Fibroblast of skin of left quadriceps (primary cell): ENCODE data around the gene NEK1.
"Not testable (repeated sequence)": the region's sequence is repeated elsewhere in the genome, so short reads cannot be mapped to it uniquely, and the experiment has no call there.

Experiments
- DNase-seq, 2 experiments: peaks; one replicate each; pipeline ENCODE4 v3.0.0-alpha.2; 2013; ENCODE audit warnings: low read depth in 2 of 2

Gene NEK1

DNA sequence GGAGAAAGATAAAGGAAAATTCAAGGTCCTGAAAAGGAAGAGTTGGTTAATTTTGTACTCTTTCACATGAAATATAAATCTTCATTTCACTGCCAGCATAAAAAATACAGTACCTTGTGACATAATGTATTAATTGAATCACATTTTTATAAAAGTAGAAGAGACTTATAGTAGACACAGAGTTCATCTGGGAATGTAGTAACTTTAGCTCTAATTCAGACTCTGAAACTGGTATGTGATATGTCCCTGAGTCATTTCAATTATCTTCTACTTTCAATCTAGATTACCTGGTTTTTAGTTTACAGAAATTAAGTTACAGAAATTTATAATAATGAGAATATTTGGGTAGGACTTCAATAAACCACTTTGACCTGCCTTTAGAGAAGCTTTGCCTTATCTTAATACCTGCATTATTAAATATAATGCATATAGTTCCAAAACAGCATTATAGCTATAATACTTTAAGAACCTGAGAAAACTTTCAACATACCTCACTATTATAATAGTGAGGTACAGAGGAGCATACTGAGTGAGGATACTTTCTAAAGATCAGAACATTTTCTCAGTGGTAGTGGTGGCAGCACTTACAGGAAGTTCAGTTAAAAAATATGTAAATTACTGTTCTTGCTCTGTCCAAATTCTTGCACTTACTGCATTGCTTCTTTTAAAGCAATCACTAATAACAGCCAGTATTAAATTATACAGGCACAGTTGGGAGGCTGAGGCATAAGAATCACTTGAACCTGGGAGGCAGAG is 11.2 kb downstream of the NEK1 start:
- no peak for DNase-seq

DNA sequence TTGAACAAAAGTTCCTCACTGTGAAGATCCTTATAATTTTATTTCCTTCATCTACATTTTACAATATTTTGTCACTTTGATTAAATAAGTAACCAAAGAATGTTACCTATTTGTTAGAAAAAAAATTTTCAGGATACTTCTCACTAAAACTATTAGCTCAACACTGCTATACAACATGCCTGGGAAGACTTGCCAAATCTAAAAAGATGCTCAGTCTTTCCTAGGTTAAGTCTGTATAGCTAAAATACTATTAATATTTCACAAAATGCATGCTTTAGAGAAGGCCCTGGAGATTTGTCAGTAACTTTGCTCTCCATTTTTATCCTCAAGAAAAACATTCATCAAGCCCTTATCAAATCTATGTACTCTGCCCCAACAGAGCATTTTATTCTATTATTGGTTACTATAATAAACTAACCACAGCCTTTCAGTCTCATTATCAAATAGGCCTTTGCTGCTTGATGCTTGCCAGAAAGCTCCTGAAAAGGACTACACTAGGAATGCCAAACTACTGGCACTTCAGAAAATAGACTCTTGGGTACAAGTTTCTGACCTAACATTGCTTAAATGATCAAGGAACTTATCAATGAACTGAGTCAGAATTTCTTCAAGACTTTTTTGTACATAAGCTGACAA is 17.7 kb downstream of the NEK1 start:
- no peak for DNase-seq

DNA sequence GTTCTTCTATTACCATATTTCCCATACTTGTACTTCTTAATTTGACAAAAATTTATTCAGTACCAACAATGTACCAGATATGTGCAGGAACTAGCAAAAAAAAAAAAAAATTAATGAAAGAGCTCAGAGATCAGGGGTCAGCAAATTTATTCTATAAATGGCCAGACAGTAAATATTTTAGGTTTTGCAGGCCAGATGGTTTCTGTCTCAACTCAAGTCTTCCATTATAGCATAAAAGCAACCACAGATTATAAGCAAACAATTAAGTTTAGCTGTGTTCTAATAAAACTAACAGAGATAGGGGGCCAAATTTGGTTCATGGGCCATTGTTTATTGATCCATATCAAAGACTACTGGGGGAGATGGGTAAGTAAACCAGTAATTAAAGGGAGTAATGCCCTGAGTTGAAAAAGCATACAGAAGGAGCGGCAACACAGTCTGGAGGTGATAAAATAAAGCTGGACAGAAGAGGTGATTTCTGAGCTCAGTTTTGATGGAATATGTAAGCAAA is 19.3 kb downstream of the NEK1 start:
- DNase-seq, result no peak

DNA sequence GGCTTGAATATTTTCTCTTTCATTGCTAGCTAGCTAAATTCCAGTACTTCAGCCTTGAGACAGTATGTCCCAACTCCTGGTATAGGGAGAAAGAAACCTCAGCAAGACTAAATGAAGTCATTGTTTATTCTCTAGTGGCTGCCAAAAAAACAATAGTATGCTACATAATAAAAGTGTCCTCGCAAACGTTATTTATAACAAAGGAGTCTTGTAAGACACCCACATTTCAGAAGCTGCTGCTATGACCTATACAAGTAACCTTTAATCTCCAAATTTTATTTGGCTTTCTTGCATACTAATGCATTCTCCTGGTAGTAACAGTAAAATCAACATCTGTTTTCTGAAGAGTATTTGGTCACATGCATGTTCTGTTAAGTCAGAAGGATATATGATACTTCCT is 28.8 kb downstream of the NEK1 start:
- DNase-seq, result peak; percentile 4 to 6

DNA sequence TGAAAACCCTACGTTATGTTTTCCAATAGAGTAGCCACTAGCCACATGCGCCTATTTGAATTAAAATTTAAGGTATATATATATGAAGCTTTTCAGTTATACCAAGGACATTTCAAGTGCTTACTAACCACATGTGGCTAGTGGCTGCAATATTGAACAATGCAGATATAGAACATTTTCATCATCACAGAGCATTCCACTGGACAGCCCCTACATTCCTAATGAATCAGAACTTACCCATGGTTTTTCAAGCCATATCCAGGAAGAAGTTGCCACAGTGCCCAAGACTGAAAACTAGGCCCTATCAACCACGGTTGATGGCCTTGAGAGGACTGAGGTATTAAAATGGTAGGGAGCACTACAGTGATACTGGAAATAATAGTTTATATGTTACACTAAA is 29.7 kb downstream of the NEK1 start:
- DNase-seq, result no peak

DNA sequence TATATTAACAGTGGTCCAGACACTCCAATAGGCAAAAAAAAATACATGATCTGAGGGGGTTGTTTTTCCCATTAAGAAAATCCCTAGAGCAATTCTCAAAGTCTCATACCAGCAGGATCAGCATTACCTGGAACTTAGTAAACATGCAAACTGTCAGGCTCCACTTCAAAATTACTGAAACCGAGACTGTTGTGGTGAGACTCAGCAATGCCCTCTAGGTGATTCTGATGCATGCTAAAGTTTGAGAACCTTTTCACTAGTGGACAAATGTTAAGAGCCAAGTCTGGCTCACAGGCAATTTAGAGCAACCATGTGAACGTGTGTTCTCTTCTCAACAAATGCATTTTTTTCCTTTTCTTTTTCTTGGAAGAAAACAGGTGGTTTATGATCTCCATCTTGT is 30.2 kb downstream of the NEK1 start:
- DNase-seq, result no peak

DNA sequence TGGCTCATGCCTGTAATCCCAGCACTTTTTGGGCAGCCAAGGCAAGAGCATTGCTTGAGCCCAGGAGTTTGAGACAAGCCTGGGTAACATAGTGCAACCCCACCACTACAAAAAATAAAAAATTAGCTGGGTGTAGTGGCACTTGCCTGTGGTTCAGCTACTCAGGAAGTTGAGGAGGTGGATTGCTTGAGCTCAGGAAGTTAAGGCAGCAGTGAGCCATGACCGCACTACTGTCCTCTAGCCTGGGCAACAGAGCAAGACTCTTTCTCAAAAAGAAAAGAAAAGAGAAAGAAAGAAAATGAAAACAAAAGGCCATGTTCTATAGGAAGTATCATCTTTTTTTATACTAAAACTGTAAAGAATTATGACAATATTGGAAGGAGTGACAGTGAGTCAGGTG is 38.5 kb downstream of the NEK1 start:
- no peak for DNase-seq

DNA sequence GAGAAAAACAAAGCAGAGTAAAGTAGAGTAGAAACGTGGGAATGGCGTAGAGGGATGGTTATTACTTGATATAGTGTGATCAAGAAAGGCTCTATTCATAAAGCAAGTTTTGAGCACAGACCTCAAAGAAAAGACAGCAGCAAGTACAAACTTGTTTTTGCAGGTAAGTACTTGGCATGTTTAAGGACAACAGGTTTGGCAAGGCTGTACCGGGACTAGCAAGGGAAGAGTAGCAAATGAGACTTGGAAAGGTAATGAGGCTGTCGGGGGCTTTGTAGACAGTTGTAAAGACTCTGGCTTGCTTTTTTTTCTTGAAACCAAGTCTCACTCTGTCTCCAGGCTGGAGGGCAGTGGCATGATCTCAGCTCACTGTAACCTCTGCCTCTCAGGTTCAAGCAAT is 40.9 kb downstream of the NEK1 start:
- DNase-seq, result no peak

DNA sequence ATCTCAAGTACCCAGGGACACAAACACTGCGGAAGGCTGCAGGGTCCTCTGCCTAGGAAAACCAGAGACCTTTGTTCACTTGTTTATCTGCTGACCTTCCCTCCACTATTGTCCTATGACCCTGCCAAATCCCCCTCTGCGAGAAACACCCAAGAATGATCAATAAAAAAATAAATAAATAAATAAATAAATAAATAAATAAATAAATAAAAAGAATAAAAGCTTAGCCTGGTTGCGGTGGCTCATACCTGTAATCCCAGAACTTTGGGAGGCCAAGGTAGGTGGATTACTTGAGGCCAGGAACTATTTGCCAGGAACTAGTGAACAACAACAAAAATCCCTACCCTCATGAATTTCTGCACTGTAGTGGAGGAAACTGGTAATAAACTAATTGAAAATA is 41.4 kb downstream of the NEK1 start:
- DNase-seq, result not testable (repeated sequence)

DNA sequence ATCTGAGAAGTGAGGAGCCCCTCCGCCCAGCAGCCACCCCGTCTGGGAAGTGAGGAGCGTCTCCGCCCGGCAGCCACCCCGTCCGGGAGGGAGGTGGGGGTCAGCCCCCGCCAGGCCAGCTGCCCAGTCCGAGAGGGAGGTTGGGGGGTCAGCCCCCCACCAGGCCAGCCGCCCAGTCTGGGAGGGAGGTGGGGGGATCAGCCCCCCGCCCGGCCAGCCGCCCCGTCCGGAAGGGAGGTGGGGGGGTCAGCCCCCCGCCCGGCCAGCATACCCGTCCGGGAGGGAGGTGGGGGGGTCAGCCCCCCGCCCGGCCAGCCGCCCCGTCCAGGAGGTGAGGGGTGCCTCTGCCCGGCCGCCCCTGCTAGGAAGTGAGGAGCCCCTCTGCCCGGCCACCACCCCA is 42.1 kb downstream of the NEK1 start:
- not testable (repeated sequence) for DNase-seq

DNA sequence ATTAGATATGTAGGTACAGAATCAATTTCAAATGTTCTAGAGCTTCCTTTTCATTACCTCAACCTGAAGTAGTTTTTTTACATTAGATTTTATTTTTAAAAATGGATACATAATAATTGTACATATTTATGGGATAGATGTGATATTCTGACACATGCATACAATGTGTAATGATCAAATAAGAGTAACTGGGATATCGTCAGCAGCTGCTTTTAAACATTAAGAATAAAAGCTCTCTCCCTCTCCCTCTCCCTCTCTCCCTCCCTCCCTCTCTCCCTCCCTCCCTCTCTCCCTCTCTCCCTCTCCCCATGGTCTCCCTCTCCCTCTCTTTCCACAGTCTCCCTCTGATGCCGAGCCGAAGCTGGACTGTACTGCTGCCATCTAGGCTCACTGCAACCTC is 43.2 kb downstream of the NEK1 start:
- not testable (repeated sequence) for DNase-seq

DNA sequence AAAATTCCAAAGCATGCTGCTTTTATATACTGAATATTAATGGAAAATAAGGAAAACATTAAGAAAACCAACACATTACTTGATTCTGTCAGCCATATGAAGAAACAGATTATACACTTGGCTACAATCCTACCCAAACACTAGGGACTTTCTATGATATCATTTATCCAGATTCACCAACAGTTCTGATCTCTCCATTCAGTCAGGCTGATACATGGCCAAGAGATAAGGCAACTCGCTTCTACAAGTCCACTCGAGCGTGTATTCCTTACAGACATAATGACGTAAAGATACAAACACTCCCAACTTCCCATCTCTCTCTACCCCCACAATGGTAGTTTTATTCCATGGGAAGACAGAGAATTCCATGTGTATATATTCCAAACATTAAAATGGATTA is 44.5 kb downstream of the NEK1 start:
- no peak for DNase-seq

DNA sequence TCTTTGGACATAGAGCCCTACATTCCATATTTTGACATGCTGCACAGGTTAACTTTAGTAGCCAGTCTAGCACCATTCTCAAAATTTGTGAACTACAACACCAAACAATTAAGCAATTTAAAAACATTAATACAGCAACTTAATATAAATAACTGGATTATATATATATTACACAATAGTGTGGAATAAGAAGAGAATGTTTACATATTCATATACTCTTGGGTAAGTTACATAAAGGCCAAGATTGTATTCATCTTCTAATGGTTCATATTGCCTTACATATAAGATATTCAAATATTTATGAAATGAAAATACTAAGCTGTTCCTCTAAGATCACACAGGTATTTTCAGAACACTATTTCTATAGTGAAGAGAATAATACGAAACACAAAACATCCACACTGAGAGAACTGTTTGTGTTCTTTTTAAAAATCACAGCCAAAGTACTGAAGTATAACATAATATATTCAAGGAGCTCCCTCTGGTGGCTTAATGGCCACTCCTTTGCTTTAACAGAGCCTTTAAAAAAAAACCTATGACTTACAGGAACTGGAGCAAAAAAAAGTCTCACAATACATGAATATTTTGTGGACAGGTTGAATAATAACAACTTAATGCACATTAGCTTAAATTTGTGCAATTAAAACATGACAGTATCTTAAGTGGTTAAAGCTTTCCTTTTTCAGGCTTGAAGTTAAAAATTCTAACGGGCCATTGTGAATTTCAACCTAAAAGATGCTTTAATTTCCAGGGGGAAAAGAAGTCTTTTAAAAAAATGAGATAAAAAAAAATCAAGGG is 46.2 kb downstream of the NEK1 start:
- peak; percentile 20 to 23 for DNase-seq

DNA sequence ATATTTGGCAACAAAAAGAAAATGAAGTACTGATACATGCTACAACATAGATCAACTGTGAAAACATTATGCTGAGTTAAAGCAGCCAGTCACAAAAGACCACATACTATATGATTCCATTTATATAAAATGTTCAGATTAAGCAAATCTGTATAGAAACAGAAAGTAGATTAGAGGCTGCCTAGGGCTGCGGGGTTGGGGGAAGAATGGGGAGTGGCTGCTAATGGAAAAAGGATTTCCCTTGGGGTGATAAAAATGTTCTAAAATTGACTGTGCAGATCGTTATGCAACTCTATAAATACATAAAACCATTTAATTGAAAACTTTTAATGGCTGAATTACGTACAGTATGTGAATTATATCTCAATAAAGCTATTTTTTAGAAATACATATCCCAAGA is 46.8 kb downstream of the NEK1 start:
- DNase-seq, result no peak

DNA sequence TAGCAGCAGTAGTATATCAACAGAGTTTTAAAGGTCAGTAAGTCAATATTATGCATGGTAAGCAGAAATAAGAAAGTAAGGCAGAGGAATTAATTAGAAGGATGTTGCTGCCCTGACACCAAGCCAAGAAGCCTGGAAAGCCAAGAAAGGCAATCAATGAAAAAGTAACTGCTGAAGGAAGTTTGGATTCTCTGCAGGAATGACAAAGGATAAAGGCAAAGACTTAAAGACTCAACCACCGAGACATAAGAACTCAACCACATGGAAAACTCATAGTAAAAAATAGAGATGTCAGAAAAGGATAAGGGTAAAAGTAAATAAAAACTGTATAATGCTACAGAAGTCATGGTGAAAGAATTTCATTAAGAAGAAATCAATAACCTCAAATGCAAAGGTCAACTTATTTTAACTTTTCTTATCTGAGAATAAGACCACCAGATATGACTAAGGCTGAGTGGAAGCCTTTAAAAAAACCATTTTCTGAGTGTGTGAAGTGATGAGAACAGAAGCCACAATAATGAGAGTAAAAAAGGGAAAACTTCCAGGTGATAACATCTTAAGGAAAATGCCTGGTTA is 55.2 kb downstream of the NEK1 start:
- no peak for DNase-seq

DNA sequence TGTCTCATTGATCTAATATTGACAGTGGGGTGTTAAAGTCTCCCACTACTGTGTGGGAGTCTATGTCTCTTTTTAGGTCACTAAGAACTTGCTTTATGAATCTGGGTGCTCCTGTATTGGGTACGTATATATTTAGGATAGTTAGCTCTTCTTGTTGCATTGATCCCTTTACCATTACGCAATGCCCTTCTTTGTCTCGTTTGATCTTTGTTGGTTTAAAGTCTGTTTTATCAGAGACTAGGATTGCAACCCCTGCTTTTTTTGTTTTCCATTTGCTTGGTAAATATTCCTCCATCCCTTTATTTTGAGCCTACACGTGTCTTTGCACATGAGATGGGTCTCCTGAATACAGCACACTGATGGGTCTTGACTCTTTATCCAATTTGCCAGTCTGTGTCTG is 65.8 kb downstream of the NEK1 start:
- DNase-seq, result not testable (repeated sequence)

DNA sequence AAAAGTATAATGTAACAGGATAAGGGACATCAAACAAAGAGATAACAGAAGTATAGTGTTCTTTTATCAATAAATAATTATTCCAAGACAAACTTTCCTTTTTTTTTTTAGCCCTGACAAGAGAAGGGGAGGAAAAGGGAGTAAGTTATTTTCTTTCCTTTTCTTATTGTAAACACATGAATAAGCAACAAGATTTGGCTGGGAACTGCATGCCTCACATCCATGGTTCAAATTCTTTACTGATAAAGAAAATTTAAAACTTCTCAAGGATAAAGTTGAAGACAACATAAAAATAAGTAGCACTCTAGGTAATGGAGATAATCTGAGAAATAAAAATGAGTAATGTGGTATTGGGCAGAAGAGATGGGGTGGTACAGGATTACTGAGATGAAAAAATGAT is 71.6 kb downstream of the NEK1 start:
- no peak for DNase-seq

DNA sequence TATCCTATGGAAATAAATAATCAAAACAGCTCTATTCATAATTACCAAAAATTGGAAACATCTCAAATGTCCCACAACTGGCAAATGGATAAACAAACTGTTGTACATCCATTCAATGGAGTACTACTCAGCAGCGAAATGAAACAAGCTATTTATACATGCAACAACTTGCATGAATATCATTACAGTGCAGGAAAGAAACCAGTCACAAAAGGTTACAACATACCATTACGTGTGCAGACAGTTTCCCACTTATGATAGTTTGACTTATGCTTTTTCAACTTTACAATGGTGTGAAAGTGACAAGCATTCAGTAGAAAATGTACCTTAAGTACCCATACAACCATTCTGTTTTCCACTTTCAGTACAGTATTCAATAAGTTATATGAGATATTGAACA is 82.3 kb downstream of the NEK1 start:
- DNase-seq, result no peak

DNA sequence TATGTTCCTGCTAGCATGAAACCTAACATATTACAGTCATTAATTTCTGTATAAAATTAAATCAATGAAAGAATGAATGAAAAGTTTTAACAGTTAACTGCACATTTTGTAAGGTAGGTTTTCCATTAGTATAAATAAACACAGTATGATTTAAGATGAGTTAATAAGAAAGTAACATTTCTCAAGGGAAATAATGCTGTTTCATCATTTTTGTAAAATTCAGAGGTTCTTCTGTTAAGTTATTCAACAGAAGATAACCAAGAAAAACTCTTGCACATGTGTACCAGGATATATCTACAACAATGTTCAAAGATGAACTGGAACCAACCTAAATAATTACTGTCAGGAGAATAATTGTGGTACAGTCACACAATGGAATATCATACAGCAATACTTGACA is 88.6 kb downstream of the NEK1 start:
- no peak for DNase-seq

DNA sequence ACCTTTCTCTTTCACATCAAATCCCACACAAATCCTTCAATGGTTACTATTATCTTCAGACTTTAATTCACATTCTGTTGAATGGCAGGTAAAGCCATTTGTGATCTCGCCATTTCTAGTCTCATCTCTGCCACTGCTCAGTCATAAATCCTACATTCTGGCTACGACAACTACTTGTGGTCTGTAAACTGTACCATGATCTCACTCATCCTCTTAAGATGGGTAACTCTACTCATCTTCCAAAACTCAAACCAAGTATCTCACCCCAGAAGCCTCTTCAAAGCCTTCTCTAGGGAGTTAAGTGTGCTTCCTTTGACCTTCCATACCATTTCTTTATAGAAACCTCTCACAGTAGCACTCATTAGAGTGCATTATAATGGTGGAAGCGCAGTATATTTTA is 101.8 kb downstream of the NEK1 start:
- no peak for DNase-seq

DNA sequence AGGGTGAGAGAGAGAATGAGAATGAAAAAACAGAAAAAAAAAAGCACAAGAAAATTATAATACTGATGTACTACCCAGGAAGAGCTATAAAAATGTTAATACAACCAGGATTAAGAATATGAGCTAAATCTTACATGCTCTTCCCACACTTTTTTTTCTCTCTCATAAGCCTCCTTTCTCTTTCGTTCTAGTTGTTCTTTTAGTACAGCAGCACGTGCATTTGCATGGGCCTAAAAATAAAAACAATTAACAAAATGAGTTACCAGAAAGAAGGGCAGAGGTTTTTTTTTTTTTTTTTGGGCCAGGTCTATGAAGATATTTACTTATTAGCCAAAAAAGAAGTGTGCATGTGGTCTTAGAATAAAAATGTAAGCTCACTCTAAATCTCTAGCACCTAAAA is 105.5 kb downstream of the NEK1 start:
- no peak for DNase-seq

DNA sequence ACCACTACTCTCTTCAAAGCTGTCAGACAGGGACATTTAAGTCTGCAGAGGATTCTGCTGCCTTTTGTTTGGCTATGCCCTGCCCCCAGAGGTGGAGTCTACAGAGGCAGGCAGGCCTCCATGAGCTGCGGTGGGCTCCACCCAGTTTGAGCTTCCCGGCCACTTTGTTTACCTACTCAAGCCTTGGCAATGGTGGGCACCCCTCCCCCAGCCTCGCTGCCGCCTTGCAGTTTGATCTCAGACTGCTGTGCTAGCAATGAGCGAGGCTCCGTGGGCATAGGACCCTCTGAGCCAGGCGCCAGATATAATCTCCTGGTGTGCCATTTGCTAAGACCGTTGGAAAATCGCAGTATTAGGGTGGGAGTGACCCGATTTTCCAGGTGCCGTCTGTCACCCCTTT is 112.5 kb downstream of the NEK1 start:
- not testable (repeated sequence) for DNase-seq
